Measurements from ENCODE around the gene KDM5B.

- TF ChIP-seq EZH2phosphoT487 (IDR thresholded peaks at IDR 0.05; ENCODE audit: borderline replicate concordance, low read depth) (no peak), RAD21 (IDR thresholded peaks at IDR 0.05; ENCODE audit: low read length) (no peak), RFX5 (IDR thresholded peaks at IDR 0.05; ENCODE audit: low read length) (no peak), CTCF (IDR thresholded peaks at IDR 0.05) (no peak), POLR2AphosphoS5 (IDR thresholded peaks at IDR 0.05; ENCODE audit: low read depth, low read length) (no peak), MAX (IDR thresholded peaks at IDR 0.05; ENCODE audit: low read depth) (no peak), REST (IDR thresholded peaks at IDR 0.05; ENCODE audit: low read depth, low read length) (no peak), MXI1 (IDR thresholded peaks at IDR 0.05; ENCODE audit: low read depth, low read length) (no peak)
Measured at GRCh38 chr1:202798792-202799331, 9.4 kb downstream of the KDM5B start.
